ENCODE measurements around the gene C19orf67.
"Not testable (repeated sequence)": the region's sequence is repeated elsewhere in the genome, so short reads cannot be mapped to it uniquely, and the experiment has no call there.

The C19orf67 gene

DNA sequence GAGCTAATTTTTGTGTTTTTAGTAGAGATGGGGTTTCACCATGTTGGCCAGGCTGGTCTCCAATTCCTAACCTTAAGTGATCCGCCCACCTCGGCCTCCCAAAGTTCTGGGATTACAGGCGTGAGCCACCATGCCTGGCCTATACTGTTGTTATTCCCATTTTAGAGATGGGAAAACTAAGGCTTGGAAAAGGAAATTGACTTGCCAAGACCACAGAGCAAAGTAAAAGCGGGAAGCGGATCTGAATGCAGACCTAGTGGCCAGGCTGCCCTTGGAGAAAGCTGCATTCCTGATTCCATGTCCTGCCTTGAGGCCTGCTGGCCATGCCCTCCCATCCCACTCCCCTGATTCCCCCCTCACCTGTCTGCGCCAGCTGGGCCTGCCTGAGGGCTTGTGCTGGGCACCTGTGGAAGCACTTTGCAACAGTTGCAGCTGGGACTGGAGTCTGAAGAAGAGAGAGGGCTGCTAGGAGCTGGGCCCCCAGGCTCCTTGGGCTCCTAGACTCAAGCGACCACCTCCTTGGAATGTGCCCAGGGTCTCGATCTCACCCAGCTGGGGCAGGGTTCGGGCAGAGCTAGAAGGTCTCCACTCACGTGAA lies 29.4 kb downstream of the C19orf67 start:
- DNase-seq (ENCODE audit: low read depth, low spot score), result no peak

DNA sequence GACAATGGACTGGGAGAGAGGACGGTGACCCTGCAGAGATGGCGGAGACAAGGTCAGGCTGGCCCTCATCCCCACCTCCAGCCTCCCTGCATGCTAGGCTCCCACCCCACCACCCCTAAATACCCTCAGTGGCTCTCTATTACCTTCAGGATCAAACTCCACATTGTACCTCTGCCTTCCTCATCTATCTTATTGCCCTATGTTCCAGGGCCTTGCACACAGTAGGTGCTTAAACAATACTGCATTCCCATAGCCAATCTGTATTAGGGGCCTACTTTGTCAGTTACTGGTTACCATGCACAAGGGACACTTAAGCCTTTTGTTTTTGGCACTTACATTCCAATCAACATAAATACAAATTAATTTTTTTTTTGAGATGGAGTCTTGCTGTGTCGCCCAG lies 30.2 kb downstream of the C19orf67 start:
- no peak for DNase-seq (ENCODE audit: low read depth, low spot score)

DNA sequence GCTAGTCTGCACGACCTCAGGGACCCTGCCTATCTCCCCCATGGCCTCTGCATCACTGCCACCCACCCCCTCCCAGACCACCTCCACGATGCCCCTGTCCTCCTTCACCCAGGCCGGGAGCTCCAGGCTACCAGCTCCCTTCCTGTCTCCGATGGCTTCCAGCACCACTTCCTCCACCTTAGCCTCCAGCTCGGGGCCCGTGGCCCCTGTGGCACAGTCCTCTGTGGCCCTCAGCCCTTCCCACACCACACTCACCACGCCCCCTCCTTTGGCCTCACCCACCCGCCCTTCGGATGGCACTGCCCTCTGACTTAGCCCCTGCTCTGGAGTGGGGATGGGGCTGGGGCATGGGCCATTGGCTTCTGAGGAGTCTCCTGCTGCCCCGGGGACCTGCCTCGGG lies 30.9 kb downstream of the C19orf67 start:
- no peak for DNase-seq (ENCODE audit: low read depth, low spot score)

DNA sequence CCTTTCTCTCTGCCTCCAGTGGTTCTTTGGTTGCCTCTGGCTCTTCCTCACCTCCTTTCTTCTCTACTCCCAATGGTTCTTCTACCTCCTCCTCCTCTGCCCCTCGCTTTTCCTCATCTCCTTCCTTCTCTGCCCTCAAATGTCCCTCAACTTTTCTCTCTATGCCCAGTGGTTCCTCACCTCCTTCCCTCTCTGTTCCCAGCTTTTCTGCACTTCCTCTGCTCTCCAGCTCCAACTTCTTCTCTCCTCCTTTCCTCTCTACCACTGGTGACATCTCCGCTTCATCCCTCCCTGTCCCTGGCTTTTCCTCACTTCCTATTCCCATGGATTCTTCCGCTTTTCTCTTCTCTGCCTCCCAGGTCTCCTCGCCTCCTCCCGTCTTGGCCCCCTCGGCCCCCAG lies 31.5 kb downstream of the C19orf67 start:
- no peak for DNase-seq (ENCODE audit: low read depth, low spot score)

DNA sequence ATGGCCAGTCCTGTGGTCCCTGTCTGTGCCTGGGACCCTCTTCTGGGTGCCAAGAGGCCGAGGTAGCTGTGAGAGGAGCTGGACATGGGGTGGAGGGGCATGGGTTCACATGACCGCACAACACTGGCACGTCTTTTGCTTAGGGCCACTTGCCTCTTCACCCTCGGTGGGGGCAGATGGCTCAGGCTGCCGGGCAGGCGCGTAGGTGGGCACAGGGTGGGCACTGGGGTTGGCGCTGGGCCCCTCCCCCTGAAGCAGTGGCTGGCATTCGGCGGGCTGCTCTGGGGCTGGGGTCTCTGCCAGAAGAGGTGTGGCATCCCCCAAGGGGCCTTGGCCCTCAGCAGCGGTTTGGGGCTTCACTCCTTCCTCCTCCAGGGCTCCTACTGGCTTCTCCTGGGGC lies 32.1 kb downstream of the C19orf67 start:
- DNase-seq (ENCODE audit: low read depth, low spot score), result no peak

DNA sequence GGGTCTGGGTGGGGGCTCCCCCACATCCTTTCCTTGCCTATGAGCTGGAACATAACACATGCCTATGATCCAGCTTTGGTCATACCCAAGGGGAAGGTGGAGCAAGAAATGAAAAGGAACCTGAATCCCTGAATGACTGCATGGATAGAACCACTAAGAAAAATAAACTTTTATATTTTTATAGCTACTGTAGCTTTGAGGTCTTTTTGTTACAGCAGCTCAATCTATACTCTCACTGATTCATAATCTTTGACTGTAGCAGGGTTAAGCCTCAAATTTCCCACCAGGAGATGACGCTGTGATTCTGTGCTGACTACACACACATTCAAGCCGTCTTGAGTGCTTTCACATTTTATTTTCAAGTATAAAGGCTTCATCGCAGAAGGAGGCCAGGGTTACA lies 32.6 kb downstream of the C19orf67 start:
- DNase-seq (ENCODE audit: low read depth, low spot score), result no peak

DNA sequence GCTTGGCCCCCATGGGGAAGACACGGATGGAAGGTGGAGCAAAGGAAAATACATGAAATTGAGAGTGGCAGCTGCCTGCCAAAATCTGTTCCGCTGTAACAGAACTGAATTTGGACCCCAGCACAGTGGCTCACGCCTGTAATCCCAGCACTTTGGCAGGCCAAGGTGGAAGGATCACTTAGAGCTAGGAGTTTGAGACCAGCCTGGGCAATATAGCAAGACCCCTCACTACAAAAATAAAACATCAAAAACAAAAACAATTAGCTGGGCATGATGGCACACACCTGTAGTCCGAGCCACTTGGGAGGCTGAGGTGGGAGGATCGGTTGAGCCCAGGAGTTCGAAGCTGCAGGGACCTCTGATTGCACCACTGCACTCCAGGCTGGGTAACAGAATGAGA lies 33.1 kb downstream of the C19orf67 start:
- DNase-seq (ENCODE audit: low read depth, low spot score), result no peak

DNA sequence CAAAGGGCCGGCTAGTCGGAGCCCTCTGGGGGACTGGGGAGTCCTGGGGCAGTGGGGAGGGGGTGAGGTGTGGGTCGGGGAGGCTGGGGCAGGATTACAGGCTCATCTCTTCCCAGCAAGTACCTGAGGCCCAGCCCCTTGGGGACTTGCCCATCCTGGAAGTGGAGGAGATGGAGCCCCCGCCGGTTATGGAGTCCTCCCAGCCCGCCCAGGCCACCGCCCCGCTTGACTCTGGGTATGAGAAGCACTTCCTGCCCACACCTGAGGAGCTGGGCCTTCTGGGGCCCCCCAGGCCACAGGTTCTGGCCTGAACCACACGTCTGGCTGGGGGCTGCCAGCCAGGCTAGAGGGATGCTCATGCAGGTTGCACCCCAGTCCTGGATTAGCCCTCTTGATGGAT lies 33.6 kb downstream of the C19orf67 start:
- no peak for DNase-seq (ENCODE audit: low read depth, low spot score)

DNA sequence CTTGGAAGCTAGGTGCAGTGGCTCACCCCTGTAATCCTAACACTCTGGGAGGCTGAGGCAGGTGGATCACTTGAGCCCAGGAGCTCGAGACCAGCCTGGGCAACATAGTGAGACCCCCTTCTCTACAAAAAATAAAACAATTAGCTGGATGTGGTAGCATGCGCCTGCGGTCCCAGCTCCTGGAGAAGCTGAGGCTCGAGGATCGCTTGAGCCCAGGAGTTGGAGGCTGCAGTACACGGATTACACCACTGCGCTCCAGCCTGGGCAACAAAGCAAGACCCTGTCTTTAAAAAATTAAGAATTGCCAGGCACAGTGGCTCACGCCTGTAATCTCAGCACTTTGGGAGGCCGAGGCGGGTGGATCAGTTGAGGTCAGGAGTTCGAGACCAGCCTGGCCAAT lies 34.6 kb downstream of the C19orf67 start:
- DNase-seq (ENCODE audit: low read depth, low spot score), result not testable (repeated sequence)

DNA sequence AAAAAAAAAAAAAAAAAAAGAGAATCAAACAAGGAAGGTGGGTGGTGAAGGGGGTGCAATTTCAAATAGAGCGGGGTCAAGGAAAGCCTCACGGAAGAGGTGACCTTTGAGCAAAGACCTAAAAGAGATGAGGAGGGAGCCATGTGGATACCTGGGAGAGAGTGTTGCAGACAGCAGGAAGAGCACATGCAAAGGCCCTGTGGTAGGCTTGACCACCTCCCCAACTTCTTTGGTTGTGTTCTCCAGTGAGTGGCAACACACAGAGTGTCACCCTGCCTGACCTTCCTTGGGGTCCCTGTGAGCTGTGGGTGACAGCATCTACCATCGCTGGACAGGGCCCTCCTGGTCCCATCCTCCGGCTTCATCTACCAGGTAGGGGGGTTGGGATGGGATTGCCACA lies 35.1 kb downstream of the C19orf67 start:
- no peak for DNase-seq (ENCODE audit: low read depth, low spot score)

DNA sequence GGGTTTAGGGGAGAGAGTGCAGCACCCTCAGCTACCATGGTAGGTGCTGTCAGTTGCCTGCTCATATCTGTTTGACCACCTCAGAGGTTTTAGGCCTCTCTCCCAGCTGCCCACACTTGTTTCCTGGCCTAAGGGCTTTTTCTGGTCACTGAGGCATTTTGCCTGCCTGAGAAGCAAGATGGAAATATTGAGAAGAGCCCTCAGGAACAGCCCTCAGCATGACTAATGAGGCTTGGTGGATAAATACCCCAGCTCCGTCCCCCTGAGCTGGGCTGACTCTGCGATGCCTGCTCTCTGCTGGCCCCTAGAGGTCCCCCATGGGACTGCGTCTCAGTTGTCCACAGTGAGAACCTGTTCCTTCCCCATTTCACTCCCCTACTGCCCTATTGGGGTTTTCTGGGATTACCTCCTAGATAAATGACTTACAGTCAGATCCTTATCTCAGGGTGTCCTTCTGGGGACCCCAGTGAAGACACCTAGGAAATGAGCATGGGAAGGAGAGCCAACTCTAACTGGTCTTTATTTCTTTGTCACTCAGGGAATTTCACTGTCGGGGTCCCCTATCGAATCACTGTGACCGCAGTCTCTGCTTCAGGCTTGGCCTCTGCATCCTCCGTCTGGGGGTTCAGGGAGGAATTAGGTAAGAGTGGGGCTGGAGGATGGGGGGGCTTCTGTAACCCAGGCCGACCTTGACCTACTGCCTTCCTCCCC lies 37.0 kb downstream of the C19orf67 start:
- DNase-seq (ENCODE audit: low read depth, low spot score), result peak; percentile 48

DNA sequence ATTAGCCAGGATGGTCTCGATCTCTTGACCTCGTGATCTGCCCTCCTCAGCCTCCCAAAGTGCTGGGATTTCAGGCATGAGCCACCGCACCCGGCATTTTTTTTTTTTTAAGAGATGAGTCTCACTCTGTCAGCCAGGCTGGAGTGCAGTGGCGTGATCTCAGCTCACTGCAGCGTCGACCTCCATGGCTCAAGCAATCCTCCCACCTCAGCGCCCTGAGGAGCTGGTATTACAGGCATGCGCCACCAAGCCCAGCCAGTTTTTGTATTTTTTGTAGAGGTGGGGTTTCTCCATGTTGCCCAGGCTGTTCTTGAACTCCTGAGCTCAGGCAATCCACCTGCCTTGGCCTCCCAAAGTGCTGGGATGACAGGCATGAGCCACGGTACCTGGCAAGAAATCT lies 37.7 kb downstream of the C19orf67 start:
- not testable (repeated sequence) for DNase-seq (ENCODE audit: low read depth, low spot score)

DNA sequence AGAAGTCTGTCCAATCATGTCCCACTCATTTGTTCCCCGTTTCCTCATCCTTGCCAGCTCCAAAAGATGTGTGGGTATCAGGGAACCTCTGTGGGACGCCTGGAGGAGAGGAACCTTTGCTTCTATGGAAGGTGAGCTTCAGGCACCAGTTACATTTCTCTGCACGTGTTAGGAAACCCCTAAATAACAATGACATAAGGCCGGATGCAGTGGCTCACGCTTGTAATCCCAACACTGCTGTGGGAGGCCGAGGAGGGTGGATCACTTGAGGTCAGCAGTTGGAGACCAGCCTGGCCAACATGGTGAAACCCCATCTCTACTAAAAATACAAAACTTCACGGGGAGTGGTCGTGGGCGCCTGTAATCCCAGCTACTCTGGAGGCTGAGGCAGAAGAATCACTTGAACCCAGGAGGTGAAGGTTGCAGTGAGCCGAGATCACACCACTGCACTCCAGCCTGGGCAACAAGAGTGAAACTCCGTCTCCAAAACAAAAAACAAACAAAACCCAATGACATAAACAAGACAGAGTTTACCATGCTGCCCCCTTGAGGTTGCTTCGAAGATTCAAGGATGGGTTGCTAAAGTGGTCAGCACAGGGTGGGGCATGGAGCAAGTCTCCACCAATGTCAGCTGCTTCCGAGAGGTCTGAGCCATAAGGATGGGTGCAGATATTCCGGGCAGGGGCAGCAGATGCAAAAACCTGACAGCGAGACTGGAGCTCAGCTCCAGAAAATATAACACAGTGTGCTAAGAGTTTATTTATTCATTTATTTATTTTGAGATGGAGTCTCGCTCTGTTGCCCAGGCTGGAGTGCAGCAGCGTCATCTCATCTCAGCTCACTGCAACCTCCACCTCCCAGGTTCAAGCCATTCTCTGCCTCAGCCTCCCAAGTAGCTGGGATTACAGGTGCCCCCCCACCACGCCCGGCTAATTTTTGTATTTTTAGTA lies 42.6 kb downstream of the C19orf67 start:
- not testable (repeated sequence) for DNase-seq (ENCODE audit: low read depth, low spot score)

DNA sequence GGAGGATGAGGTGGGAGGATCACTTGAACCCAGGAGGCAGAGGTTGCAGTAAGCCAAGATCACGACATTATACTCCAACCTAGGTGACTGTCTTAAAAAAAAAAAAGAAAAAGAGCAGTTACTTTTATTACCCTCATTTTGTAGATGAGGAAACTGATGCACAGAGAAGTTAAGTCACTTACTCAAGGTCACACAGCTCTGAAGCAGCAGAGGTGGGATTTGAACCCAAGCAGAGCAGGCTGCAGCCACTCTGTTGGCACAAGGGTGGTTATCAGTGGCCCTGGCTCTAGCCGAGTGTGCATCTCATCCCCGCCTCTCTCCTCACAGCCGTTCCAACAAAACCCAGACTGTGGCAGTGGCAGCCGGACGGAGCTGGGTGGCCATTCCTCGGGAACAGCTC lies 46.4 kb downstream of the C19orf67 start:
- DNase-seq (ENCODE audit: low read depth, low spot score), result no peak

DNA sequence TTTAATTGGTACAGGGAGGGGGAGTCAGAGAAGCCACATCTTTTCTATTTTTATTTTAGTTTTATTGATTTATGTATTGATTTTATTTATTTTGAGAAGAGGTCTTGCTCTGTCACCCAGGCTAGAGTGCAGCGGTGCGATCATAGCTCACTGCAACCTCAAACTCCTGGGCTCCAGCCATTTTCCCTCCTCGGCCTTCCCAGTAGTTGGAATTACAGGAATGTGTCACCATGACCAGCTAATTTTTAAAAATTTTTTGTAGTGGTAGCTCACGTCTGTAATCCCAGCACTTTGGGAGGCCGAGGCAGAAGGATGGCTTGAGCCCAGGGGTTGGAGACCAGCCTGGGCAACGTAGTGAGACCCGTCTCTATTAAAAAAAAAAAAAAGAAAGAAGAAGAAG lies 49.9 kb downstream of the C19orf67 start:
- DNase-seq (ENCODE audit: low read depth, low spot score), result no peak

DNA sequence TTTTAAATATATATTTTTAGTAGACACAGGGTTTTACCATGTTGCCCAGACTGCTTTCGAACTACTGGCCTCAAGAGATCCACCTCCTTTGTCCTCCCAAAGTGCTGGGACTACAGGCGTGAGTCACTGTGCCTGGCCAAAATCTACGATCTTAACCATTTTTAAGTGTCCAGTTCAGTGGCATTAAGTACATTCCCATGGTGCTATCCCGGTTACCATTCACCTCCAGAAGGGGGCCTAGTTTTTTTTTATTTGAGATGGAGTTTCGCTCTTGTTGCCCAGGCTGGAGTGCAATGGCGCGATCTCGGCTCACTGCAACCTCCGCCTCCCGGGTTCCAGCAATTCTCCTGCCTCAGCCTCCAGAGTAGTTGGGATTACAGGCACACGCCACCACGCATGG lies 50.4 kb downstream of the C19orf67 start:
- DNase-seq (ENCODE audit: low read depth, low spot score), result not testable (repeated sequence)

DNA sequence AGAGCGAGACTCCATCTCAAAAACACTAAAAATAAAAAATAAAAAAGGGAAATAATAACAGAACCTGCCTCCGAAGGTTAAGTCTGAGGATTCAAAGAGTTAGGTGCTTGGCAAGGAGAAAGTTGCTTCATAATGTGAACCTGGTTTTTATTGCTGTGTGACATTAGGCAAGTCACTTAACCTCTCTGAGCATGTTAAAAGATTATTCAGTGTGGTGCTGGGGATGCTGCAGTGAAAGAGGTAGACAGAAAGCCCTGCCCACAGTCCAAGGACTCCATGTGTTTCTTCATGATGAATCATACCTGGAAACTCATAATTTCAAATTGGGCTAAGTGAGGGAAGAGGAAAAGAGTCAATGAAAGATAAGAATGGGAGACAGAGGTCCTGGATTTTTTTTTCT lies 51.6 kb downstream of the C19orf67 start:
- no peak for DNase-seq (ENCODE audit: low read depth, low spot score)

DNA sequence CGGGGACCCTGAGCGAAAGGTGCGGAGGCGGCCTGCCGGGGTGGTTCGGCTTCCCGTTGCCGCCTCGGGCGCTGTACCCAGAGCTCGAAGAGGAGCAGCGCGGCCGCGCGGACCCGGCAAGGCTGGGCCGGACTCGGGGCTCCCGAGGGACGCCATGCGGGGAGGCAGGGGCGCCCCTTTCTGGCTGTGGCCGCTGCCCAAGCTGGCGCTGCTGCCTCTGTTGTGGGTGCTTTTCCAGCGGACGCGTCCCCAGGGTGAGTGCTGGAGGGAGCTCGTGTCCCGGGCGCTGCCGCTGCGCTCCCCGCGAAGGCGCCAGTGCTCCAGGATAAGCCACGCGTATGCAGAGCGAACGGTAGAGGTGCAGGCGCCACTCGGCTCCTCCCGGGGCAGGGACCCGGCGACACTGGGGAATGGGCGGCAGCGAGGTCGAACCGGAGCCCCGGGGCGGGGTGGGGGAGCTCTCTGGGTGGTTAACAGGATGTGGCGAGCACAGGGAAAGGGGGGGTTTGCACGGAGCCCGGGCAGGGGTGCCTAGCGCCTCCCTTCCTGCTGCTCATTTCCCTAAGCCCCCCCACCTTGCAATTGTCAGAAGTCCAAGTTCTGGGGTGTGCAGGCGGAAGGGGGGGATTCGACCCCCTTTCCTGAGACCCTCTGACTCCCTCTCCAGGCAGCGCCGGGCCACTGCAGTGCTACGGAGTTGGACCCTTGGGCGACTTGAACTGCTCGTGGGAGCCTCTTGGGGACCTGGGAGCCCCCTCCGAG lies 53.7 kb downstream of the C19orf67 start, which contains the start of gene IL27RA:
Gene IL27RA, plus strand, starts transcription at position 44 of the 762 bp plus-strand sequence. Its CDS starts 111 bp downstream, at position 155.
- peak; percentile 41 for DNase-seq (ENCODE audit: low read depth, low spot score)
